Vagina (tissue), 2 donors: ENCODE data around the gene MIGA2. TPM values are rescaled to one million over a fixed set of nuclear protein-coding genes. Genes with fewer than 3 reads are reported as not detected.

ENCODE experiments used
- DNase-seq, 2 donors: peaks; one replicate each; pipeline ENCODE4 v3.0.0-alpha.2; 2017; ENCODE audit errors: extremely low spot score in 2 of 2
- H3K27ac ChIP-seq: fragments of 200-600 bp; sonication (generic); one replicate; pipeline ENCODE4 v1.5.1; 2019
- H3K27me3 ChIP-seq: fragments of 200-600 bp; sonication (generic); one replicate; pipeline ENCODE4 v1.5.1; 2019
- H3K36me3 ChIP-seq, 2 donors: fragments of 200-600 bp; sonication (generic); one replicate each; pipeline ENCODE4 v1.5.1; 2017 to 2019
- H3K4me1 ChIP-seq: fragments of 200-600 bp; sonication (generic); one replicate; pipeline ENCODE4 v1.5.1; 2019
- H3K4me3 ChIP-seq, 2 donors: fragments of 200-600 bp; sonication (generic); 1 replicate in 1 of 2; 2 replicates in 1 of 2; pipeline ENCODE4 v1.5.1; 2016 to 2019
- H3K9me3 ChIP-seq: fragments of 200-600 bp; sonication (generic); one replicate; pipeline ENCODE4 v1.5.1; 2019
- CTCF ChIP-seq, 3 experiments: fragments of 450-650 bp in 2 of 3; fragments of 200-600 bp in 1 of 3; sonication (generic) in 1 of 3; IDR thresholded peaks; one replicate each; pipeline ENCODE4 v1.5.1; 2017 to 2019; ENCODE audit warnings: antibody characterized with exemption in 3 of 3, mild to moderate bottlenecking in 2 of 3, moderate library complexity in 2 of 3
- POLR2A ChIP-seq, 2 donors: fragments of 450-650 bp; IDR thresholded peaks; one replicate each; pipeline ENCODE4 v1.6.1; 2017; ENCODE audit warnings: antibody characterized with exemption in 2 of 2, mild to moderate bottlenecking in 2 of 2, moderate library complexity in 2 of 2
- POLR2AphosphoS5 ChIP-seq, 2 donors: sonication (generic); formaldehyde crosslinking; IDR thresholded peaks; one replicate each; pipeline ENCODE4 v1.9.0; 2017; ENCODE audit warnings: antibody characterized with exemption in 2 of 2, mild to moderate bottlenecking in 2 of 2, low read depth in 1 of 2; ENCODE audit not compliant: insufficient read depth in 1 of 2
- intact Hi-C: fragments of 100-400 bp; cut with DNase I; formaldehyde crosslinking; loops from one replicate; pipeline ENCODE4 v1.15.1; 2023
- total RNA-seq: library from RNA; depleted of rRNA; stranded (reverse); fragments of >200 nt; gene quantifications from one replicate; pipeline ENCODE4 v1.2.3, GENCODE V29; 2016

MIGA2 gene
- total RNA-seq, 1 donor from 2014 or later = 35.1 TPM

- no peak overlapping the region for H3K4me3 ChIP-seq
These were observed 37.0 kb downstream of the MIGA2 start for GRCh38 chr9:129073404-129073803.

GRCh38 chr9:129074106-129074505 lies 37.7 kb downstream of the MIGA2 start:
- Histone ChIP-seq H3K27me3 (no peaks in the 10 kb centered on the region), H3K4me3 (no peak overlapping the region), H3K27ac (no peak overlapping the region), H3K9me3 (no peaks in the 10 kb centered on the region), H3K36me3 (peaks cover 0 to 4% of the 10 kb centered on the region in 2 donors), H3K4me1 (no peaks in the 10 kb centered on the region)
- no peak for DNase-seq
- intact Hi-C loops = no loop called here
- no peak for TF ChIP-seq POLR2AphosphoS5 (IDR thresholded peaks at IDR 0.05; ENCODE audit: insufficient read depth in 1 of 2, low read depth in 1 of 2)
- TF ChIP-seq POLR2A (IDR thresholded peaks at IDR 0.05) = no peak
- no peak for TF ChIP-seq CTCF (IDR thresholded peaks at IDR 0.05)

More at GRCh38 chr9:129073404-129073803, 37.0 kb downstream of the MIGA2 start:
- no peak for DNase-seq
- Histone ChIP-seq H3K27ac (no peak overlapping the region), H3K27me3 (no peaks in the 10 kb centered on the region), H3K9me3 (no peaks in the 10 kb centered on the region), H3K36me3 (peaks cover 0 to 10% of the 10 kb centered on the region in 2 donors), H3K4me1 (no peaks in the 10 kb centered on the region)
- no peak for TF ChIP-seq POLR2A (IDR thresholded peaks at IDR 0.05)
- TF ChIP-seq CTCF (IDR thresholded peaks at IDR 0.05) = no peak
- TF ChIP-seq POLR2AphosphoS5 (IDR thresholded peaks at IDR 0.05; ENCODE audit: insufficient read depth in 1 of 2, low read depth in 1 of 2) = no peak
- intact Hi-C loops = no loop called here

GRCh38 chr9:129075996-129076639 lies 39.7 kb downstream of the MIGA2 start:
- Histone ChIP-seq H3K9me3 (no peaks in the 10 kb centered on the region), H3K4me1 (peaks cover 5% of the 10 kb centered on the region), H3K4me3 (no peak overlapping the region), H3K36me3 (no peaks in the 10 kb centered on the region), H3K27ac (no peak overlapping the region), H3K27me3 (no peaks in the 10 kb centered on the region)
- TF ChIP-seq CTCF (IDR thresholded peaks at IDR 0.05) (no peak), POLR2AphosphoS5 (IDR thresholded peaks at IDR 0.05; ENCODE audit: insufficient read depth in 1 of 2, low read depth in 1 of 2) (no peak), POLR2A (IDR thresholded peaks at IDR 0.05) (no peak)
- intact Hi-C loops = no loop called here
- no peak for DNase-seq

GRCh38 chr9:129076640-129077037 lies 40.2 kb downstream of the MIGA2 start:
- Histone ChIP-seq H3K4me1 (peaks cover 9% of the 10 kb centered on the region), H3K36me3 (no peaks in the 10 kb centered on the region), H3K27ac (no peak overlapping the region), H3K27me3 (no peaks in the 10 kb centered on the region), H3K4me3 (no peak overlapping the region), H3K9me3 (no peaks in the 10 kb centered on the region)
- DNase-seq = no peak
- TF ChIP-seq POLR2AphosphoS5 (IDR thresholded peaks at IDR 0.05; ENCODE audit: insufficient read depth in 1 of 2, low read depth in 1 of 2) (no peak), POLR2A (IDR thresholded peaks at IDR 0.05) (no peak), CTCF (IDR thresholded peaks at IDR 0.05) (no peak)
- intact Hi-C loops = no loop called here

GRCh38 chr9:129077236-129077635 lies 40.8 kb downstream of the MIGA2 start:
- no peaks in the 10 kb centered on the region for H3K27me3 ChIP-seq
- TF ChIP-seq CTCF (IDR thresholded peaks at IDR 0.05) (no peak), POLR2AphosphoS5 (IDR thresholded peaks at IDR 0.05; ENCODE audit: insufficient read depth in 1 of 2, low read depth in 1 of 2) (no peak), POLR2A (IDR thresholded peaks at IDR 0.05) (no peak)
- H3K27ac ChIP-seq = no peak overlapping the region
- H3K9me3 ChIP-seq = no peaks in the 10 kb centered on the region
- no peaks in the 10 kb centered on the region for H3K36me3 ChIP-seq
- peaks cover 15% of the 10 kb centered on the region for H3K4me1 ChIP-seq
- no peak for DNase-seq
- intact Hi-C loops = no loop called here
- no peak overlapping the region for H3K4me3 ChIP-seq
